LNCaP clone FGC (cell line): Measurements from ENCODE around the gene TREH.
"Not testable (repeated sequence)": the region's sequence is repeated elsewhere in the genome, so short reads cannot be mapped to it uniquely, and the experiment has no call there.

Experiments used
- DNase-seq: peaks from one replicate; pipeline ENCODE4 v3.0.0-alpha.2; 2011; ENCODE audit warnings: low read depth
- H3K4me3 ChIP-seq: 2 replicates; pipeline ENCODE4 v1.5.1; 2011; ENCODE audit warnings: mild to moderate bottlenecking, low read depth, low read length, control low read depth
- CTCF ChIP-seq: IDR thresholded peaks from 2 replicates; pipeline ENCODE4 v1.5.1; 2012; ENCODE audit warnings: mild to moderate bottlenecking; ENCODE audit not compliant: control insufficient read depth, insufficient read depth; ENCODE audit errors: extremely low read depth

Gene TREH

GRCh38 chr11:118614511-118614910 lies 64.9 kb downstream of the TREH start:
- H3K4me3 ChIP-seq: no peak overlapping the region
- no peak for DNase-seq
- TF ChIP-seq CTCF: no peak

GRCh38 chr11:118612378-118612777 lies 67.1 kb downstream of the TREH start:
- DNase-seq: no peak
- no peak for TF ChIP-seq CTCF
- no peak overlapping the region for H3K4me3 ChIP-seq

- not testable (repeated sequence) for DNase-seq, H3K4me3 ChIP-seq
These were observed 68.0 kb downstream of the TREH start for GRCh38 chr11:118611433-118611795.

GRCh38 chr11:118610773-118611432 lies 68.5 kb downstream of the TREH start:
- H3K4me3 ChIP-seq: no peak overlapping the region
- TF ChIP-seq CTCF: peak; percentile 58
- DNase-seq: no peak

- DNase-seq: no peak
- no peak for TF ChIP-seq CTCF
- no peak overlapping the region for H3K4me3 ChIP-seq
These were observed 69.2 kb downstream of the TREH start for GRCh38 chr11:118610225-118610772.

GRCh38 chr11:118609380-118610224 lies 69.8 kb downstream of the TREH start:
- DNase-seq: no peak
- H3K4me3 ChIP-seq: no peak overlapping the region
- no peak for TF ChIP-seq CTCF

GRCh38 chr11:118608360-118609227 lies 70.9 kb downstream of the TREH start:
- H3K4me3 ChIP-seq: peak overlapping the region; percentile 41; the same call in 1 of the 2 replicates
- no peak for DNase-seq
- TF ChIP-seq CTCF: no peak
